DND-41 (cell line): ENCODE measurements around the gene F10.

Experiments used
- ATAC-seq: fragments of 200-7000 bp; cut with Tn5 transposase; 3 replicates; pipeline ENCODE4 v1.9.1; 2021; ENCODE audit warnings: low read depth; ENCODE audit not compliant: insufficient read depth
- DNase-seq: peaks from one replicate; pipeline ENCODE4 v3.0.0-alpha.2; 2020
- H2AFZ ChIP-seq: 2 replicates; pipeline ENCODE4 v1.6.0; 2012; ENCODE audit warnings: low read depth, low read length
- H3K27ac ChIP-seq: 2 replicates; pipeline ENCODE4 v1.5.1; 2012; ENCODE audit warnings: low read length, inconsistent platforms
- H3K27me3 ChIP-seq: fragments of 200-600 bp; sonication (generic); 2 replicates; pipeline ENCODE4 v1.6.0; 2012; ENCODE audit warnings: low read length, mild to moderate bottlenecking, inconsistent platforms; ENCODE audit not compliant: insufficient read depth, poor library complexity
- H3K36me3 ChIP-seq: 2 replicates; pipeline ENCODE4 v1.5.1; 2012; ENCODE audit warnings: low read length, inconsistent platforms; ENCODE audit not compliant: insufficient read depth
- H3K4me1 ChIP-seq: 2 replicates; pipeline ENCODE4 v1.5.1; 2012; ENCODE audit warnings: mild to moderate bottlenecking, low read length; ENCODE audit not compliant: insufficient read depth
- H3K4me2 ChIP-seq: 2 replicates; pipeline ENCODE4 v1.6.0; 2012; ENCODE audit warnings: mild to moderate bottlenecking, moderate library complexity, low read length, inconsistent platforms; ENCODE audit not compliant: insufficient read depth
- H3K4me3 ChIP-seq, 2 experiments: fragments of 200-600 bp in 1 of 2; shearing (Covaris generic) in 1 of 2; 2 replicates each; pipeline ENCODE4 v1.5.1; 2012 to 2016; ENCODE audit warnings: inconsistent platforms in 2 of 2, low read length in 2 of 2, mild to moderate bottlenecking in 2 of 2, low read depth in 1 of 2, moderate library complexity in 1 of 2
- H3K79me2 ChIP-seq: 2 replicates; pipeline ENCODE4 v1.6.0; 2012; ENCODE audit warnings: low read length, inconsistent platforms; ENCODE audit not compliant: insufficient read depth
- H3K9ac ChIP-seq: 2 replicates; pipeline ENCODE4 v1.6.0; 2012; ENCODE audit warnings: low read depth, mild to moderate bottlenecking, inconsistent platforms, low read length, moderate library complexity
- H3K9me3 ChIP-seq: 2 replicates; pipeline ENCODE4 v1.5.1; 2012; ENCODE audit warnings: low read length, moderate library complexity, mild to moderate bottlenecking, inconsistent platforms; ENCODE audit not compliant: insufficient read depth, severe bottlenecking
- H4K20me1 ChIP-seq: 2 replicates; pipeline ENCODE4 v1.6.0; 2012; ENCODE audit warnings: low read length; ENCODE audit not compliant: insufficient read depth
- CTCF ChIP-seq: IDR thresholded peaks from 2 replicates; pipeline ENCODE4 v1.5.1; 2012; ENCODE audit warnings: borderline replicate concordance, low read length, moderate library complexity, mild to moderate bottlenecking; ENCODE audit not compliant: poor library complexity, severe bottlenecking; ENCODE audit errors: extremely low read depth
- EZH2 ChIP-seq: IDR thresholded peaks from 3 replicates; pipeline ENCODE4 v1.6.1; 2012; ENCODE audit warnings: borderline replicate concordance, low read depth, mild to moderate bottlenecking, moderate library complexity, low read length, inconsistent platforms; ENCODE audit not compliant: severe bottlenecking

Gene F10

GRCh38 chr13:113115363-113116205 lies 7.0 kb upstream of the F10 start:
- Histone ChIP-seq H3K9me3 (no peaks in the 10 kb centered on the region), H3K79me2 (no peaks in the 10 kb centered on the region), H2AFZ (no peak overlapping the region), H3K4me3 (no peak overlapping the region), H4K20me1 (no peaks in the 10 kb centered on the region), H3K4me1 (no peaks in the 10 kb centered on the region), H3K27me3 (no peaks in the 10 kb centered on the region), H3K27ac (no peak overlapping the region), H3K36me3 (no peaks in the 10 kb centered on the region), H3K9ac (no peak overlapping the region), H3K4me2 (no peak overlapping the region)
- ATAC-seq, result no peak
- no peak for DNase-seq
- TF ChIP-seq EZH2 (no peak), CTCF (no peak)

GRCh38 chr13:113116206-113116800 lies 6.3 kb upstream of the F10 start:
- DNase-seq, result no peak
- Histone ChIP-seq H3K4me1 (no peaks in the 10 kb centered on the region), H3K4me2 (no peak overlapping the region), H3K79me2 (no peaks in the 10 kb centered on the region), H3K4me3 (no peak overlapping the region), H3K36me3 (no peaks in the 10 kb centered on the region), H3K27me3 (no peaks in the 10 kb centered on the region), H2AFZ (no peak overlapping the region), H3K9me3 (no peaks in the 10 kb centered on the region), H3K9ac (no peak overlapping the region), H3K27ac (no peak overlapping the region), H4K20me1 (no peaks in the 10 kb centered on the region)
- ATAC-seq, result no peak
- TF ChIP-seq CTCF (no peak), EZH2 (no peak)

- no peak overlapping the region for H2AFZ ChIP-seq
- TF ChIP-seq CTCF (no peak), EZH2 (no peak)
- H3K9ac ChIP-seq, result no peak overlapping the region
- H3K9me3 ChIP-seq, result no peaks in the 10 kb centered on the region
- H3K4me2 ChIP-seq, result no peak overlapping the region
- no peaks in the 10 kb centered on the region for H4K20me1 ChIP-seq
- no peaks in the 10 kb centered on the region for H3K79me2 ChIP-seq
- H3K36me3 ChIP-seq, result no peaks in the 10 kb centered on the region
- no peaks in the 10 kb centered on the region for H3K4me1 ChIP-seq
- no peak for ATAC-seq
- no peak overlapping the region for H3K27ac ChIP-seq
- no peak for DNase-seq
- no peak overlapping the region for H3K4me3 ChIP-seq
- no peaks in the 10 kb centered on the region for H3K27me3 ChIP-seq
Measured at GRCh38 chr13:113116871-113117271, 5.7 kb upstream of the F10 start.
